ENCODE measurements around the gene RCN1.

Gene RCN1

DNA sequence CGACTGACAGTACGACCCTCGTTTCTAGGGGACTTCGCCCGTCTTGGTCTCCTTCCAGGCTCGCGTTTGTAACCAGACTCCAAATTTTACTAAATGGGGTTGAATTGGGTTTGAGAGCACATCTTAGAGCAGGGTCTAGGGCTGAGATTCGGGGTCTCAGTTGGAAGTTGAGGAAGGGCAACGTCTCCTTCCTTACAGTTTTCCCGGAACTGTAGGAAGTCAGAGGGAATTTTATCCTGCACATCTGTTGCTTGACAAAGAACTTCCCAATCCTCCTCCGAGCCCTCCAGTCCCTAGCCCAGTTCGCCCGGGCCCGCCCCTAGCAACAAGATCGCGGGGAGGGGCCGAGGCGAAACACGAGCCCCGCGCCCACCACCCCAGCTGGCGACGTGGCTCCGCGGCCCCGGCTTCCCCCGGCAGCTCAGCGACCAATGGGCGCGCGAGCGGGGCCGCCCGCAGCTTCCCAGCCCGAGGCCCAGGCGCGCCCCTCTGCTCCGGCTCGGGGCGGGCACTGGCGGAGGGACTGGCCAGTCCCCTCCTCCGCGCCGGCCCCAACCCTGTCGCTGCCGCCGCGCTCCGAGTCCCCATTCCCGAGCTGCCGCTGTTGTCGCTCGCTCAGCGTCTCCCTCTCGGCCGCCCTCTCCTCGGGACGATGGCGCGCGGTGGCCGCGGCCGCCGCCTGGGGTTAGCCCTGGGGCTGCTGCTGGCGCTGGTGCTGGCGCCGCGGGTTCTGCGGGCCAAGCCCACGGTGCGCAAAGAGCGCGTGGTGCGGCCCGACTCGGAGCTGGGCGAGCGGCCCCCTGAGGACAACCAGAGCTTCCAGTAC is at the start of gene RCN1:
Gene RCN1, plus strand, starts transcription at position 530 of the 826 bp plus-strand sequence. Its CDS starts 123 bp downstream, at position 653.
- TF ChIP-seq GATA3 (IDR thresholded peaks at IDR 0.05; ENCODE audit: low read depth, low read length), result no peak
- no peak for TF ChIP-seq GATA2 (IDR thresholded peaks at IDR 0.05; ENCODE audit: low read depth, low read length)

DNA sequence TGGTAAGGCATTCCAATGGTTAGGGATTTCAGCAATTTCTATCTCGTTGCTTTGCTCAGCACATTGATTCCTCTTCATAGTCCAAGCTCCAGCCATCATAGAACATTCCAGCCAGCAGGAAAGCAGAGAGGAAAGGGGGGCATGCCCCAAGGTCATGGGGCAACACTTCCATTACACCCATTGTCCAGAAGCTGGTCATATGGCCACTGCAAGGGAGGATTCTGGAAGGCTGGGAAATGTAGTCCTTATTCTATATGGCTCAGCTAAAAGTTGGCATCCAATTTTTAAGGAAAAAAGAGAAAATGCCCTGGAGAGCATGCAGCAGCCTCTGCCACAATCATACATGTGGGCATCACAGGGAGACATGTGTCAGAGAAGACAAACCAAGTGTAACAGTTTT is 47.1 kb upstream of the RCN1 start:
- no peak for TF ChIP-seq GATA3 (IDR thresholded peaks at IDR 0.05; ENCODE audit: low read depth, low read length)
- TF ChIP-seq GATA2 (IDR thresholded peaks at IDR 0.05; ENCODE audit: low read depth, low read length), result no peak

DNA sequence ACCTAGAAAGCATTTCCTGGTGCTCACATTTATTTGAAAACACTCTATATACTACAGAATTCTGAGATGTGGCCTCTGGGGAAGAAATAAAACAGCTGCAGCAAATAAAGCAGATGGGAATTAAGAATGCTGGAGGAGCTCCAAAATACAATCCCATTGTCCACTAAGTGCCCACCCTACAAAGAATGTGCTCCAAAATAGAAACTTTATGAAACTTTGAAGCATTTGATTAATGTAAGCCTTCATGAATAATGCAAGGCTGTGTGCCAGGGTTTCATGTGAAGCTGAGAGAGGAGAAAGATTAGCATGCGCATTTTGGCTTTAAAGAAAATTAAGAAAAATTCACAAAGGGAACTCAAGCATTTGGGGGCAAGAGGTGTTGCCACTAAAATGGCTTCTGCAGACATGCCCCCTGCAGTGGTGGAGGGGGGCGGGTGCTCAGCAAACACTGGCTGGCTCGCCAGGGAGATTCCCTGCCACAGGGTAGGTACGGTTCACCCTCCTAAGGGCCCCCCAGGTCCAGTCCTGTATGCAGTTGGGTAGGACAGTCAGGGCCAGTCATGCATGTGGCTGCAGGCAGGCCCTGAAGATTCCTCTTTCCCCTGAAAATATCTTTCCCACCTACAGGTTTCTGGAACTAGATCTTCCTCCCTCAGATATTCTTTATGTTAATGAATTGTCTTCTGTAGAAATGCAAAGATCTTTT is 46.6 kb upstream of the RCN1 start:
- TF ChIP-seq GATA3 (IDR thresholded peaks at IDR 0.05; ENCODE audit: low read depth, low read length) (no peak), GATA2 (IDR thresholded peaks at IDR 0.05; ENCODE audit: low read depth, low read length) (no peak)

DNA sequence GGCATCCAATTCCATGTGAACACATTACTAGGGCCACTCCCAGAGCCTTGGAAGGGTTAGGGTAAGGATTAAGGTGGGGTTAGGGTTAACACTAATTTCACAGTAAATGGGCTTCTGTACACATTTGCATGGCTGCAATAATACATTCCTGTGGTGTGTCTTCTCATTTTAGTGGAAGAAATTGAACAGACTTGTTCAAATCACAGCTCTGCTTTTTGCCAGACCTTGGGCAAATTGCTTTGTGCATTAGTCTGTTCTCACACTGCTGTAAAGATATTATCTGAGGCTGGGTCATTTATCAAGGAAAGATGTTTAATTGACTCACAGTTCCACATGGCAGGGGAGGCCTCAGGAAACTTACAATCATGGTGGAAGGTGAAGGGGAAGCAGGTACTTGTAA is 45.4 kb upstream of the RCN1 start:
- TF ChIP-seq GATA2 (IDR thresholded peaks at IDR 0.05; ENCODE audit: low read depth, low read length) (no peak), GATA3 (IDR thresholded peaks at IDR 0.05; ENCODE audit: low read depth, low read length) (no peak)

DNA sequence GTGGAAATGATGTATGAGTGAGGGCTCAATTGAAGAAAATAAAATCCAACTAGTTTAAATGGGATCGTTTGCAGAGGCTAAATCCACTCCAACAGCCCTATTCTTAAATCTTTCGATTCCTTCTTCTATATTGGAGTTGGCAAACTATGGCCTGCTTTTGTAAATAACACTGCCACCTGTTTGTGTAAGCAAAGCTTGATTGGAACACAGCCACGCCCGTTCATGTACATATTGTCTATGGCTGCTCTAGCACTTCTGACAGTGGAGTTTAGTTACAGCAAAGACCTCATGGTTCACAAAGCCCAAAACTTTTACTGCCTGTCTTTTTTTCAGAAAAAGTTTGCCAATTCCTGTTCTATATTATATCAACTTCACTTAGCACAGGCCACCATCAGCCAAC is 40.6 kb upstream of the RCN1 start:
- TF ChIP-seq GATA3 (IDR thresholded peaks at IDR 0.05; ENCODE audit: low read depth, low read length), result no peak
- no peak for TF ChIP-seq GATA2 (IDR thresholded peaks at IDR 0.05; ENCODE audit: low read depth, low read length)

DNA sequence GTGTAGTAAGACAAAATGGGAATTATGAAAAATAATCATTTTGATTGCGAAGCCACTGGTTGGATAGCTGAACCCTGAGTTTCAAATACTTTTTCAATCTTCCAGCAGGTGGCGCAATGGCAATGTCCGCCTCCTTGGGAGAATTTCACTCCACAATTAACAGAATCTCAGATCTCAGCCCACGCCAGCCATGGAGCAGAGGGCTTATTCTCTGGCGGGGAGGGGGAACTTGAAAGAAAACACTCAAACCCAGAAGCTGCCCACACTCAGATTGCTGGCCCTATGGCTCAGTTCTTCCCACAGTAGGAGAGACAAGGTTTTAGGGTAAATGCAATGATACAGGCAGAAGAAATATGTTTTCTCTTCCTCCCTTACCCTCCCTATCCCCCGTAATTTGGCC is 38.7 kb upstream of the RCN1 start:
- TF ChIP-seq GATA2 (IDR thresholded peaks at IDR 0.05; ENCODE audit: low read depth, low read length), result no peak
- TF ChIP-seq GATA3 (IDR thresholded peaks at IDR 0.05; ENCODE audit: low read depth, low read length), result no peak

DNA sequence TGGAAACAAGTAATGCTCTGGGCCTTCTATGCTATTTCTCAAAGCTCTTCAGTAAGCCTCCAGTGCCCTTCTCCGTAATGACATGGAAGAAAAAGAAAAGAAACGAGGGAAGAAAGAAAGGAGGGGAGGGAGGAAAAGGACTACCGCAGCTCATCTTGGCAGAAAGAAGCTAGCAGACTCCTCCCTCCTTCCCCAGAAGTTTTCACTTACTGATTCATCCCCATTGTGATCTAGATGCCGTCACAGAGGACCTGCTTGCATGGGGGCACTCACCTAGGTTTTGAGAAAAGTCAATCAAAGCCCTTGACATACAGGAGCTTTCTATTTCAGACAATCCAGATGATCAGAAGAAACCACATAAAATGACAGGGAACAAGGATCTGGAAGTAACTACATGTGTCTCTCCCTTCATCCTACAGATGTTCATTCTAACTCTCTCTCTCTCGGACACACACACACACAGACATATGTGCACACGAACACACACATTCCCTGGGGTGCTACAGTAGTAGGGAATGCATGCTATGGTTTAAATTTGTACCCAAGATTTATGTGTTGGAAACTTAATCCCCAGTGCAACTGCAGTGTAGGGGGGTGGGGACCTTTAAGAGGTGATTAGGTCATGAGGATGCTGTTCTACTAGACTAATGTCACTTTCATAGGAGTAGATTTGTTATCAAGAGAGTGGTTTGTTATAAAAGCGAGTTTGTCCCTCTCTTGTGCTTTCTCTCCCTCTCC is 37.6 kb upstream of the RCN1 start:
- TF ChIP-seq GATA2 (IDR thresholded peaks at IDR 0.05; ENCODE audit: low read depth, low read length) (no peak), GATA3 (IDR thresholded peaks at IDR 0.05; ENCODE audit: low read depth, low read length) (no peak)

DNA sequence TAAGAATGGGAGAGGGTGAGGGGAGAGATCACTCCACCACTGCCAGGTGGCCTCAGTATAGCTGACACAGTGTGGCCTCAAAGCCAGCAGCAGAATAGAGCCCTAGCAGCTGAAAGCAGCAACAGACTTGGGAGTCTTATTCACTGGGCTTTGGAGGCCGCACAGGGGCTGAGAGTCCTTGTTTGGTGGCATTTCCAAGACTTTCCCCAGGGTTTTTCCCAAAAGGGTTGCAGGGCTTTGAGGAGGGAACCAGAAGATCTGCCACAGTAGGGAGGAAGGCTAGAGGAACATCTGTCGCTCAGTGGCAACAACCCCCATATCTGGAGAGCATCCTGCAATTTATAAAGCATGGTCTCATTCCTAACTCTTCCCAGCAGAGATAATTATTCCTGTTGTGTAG is 35.0 kb upstream of the RCN1 start:
- no peak for TF ChIP-seq GATA3 (IDR thresholded peaks at IDR 0.05; ENCODE audit: low read depth, low read length)
- TF ChIP-seq GATA2 (IDR thresholded peaks at IDR 0.05; ENCODE audit: low read depth, low read length), result no peak

DNA sequence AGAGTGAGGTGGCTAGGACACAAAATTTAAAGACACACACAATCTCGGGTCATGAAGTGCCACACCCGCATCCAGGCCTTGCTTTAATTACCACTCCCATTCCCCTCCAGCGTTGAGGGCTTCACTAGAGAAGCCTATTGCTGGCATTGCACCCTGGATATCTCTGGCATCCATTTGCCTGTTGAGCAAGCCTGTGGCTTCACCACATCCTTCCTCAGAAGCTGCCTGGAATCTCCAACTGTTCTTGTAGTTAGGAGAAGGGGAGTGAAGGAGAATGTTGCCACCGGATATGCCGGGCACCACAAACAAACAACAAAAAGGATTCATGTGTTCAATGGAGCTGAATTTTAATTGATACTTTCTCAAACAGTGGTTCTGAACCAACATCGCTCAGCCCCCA is 34.4 kb upstream of the RCN1 start:
- TF ChIP-seq GATA3 (IDR thresholded peaks at IDR 0.05; ENCODE audit: low read depth, low read length) (no peak), GATA2 (IDR thresholded peaks at IDR 0.05; ENCODE audit: low read depth, low read length) (no peak)

DNA sequence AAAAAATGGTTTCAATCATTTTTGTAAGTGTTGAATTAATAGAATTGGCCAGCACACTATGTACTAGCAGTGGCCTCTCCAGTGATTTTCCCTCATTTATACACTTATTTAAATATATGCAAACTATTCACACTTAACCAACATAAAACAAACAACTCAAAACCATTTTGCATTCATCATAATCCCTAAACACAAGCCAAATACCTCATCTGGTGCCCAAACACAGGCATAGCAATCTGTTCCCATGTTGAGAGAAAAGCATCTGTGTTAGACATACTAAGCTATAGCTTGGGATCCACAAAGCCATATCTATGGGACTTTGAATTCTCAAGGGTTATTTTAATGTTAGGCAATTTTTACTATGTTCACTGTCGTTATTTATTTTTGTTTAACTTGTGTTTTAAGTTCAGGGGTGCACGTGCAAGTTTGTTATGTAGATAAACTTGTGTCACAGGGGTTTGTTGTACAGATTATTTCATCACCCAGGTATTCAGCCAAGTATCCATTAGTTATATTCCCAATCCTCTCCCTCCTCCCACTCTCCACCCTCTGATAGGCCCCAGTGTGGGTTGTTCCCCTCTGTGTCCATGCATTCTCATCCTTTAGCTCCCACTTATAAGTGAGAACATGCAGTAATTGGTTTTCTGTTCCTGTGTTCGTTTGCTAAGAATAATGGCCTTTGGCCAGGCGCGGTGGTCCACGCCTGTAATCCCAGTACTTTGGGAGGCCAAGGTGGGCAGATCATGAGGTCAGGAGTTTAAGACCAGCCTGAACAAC is 31.0 kb upstream of the RCN1 start:
- TF ChIP-seq GATA2 (IDR thresholded peaks at IDR 0.05; ENCODE audit: low read depth, low read length) (no peak), GATA3 (IDR thresholded peaks at IDR 0.05; ENCODE audit: low read depth, low read length) (no peak)

DNA sequence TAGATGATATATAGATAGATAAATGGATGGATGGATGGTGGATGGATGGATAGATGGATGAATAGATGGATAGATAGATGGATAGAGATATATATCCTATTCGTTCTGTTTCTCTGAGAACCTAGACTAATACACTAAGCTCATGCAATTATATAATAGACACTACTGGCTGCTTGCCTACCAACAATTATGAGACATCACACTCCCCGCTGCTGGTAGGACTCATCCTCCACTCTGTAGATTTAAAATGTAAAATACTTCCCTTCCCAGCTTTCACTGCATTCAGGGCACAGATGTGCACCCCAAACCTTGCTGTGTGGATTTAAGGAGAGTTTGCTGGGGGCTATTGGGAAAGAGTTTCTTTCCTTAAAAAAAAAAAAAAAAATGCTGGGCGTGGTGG is 28.3 kb upstream of the RCN1 start:
- TF ChIP-seq GATA2 (IDR thresholded peaks at IDR 0.05; ENCODE audit: low read depth, low read length) (no peak), GATA3 (IDR thresholded peaks at IDR 0.05; ENCODE audit: low read depth, low read length) (no peak)

DNA sequence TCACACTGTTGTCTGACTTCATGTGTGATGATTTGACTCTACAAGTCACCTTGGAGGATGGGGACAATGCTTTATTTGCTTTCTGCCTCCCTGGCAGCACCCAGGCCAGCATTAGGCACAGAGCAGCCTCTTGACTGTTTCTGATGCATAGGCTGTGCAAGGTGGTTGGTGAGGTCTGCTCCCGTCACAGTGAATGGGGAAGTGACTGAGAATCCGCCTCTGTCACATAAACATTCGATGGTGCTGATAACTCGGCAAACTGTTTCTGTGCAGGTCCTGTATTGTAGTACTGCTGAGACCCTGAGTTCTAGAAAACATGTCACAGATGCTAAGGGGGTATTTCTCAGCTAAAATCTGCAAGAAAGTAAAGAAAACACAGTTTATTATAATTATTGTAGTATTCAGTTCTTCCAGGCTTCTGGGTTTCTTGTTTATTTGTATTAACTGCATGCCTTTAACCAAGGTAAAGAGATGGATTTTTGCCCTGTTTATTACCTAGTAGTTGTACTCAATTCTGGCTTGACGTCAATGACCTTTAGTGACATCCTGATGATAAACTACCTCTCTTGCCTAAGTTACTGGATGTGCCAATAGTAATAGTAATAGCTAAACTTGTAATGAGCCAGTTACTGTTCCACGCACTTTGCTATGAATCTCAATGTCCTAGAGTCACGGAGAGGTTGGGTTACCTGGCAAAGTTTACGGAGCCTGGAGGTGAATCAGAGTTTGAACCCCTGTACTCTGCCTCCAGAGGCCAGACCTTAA is 24.8 kb upstream of the RCN1 start:
- TF ChIP-seq GATA2 (IDR thresholded peaks at IDR 0.05; ENCODE audit: low read depth, low read length) (no peak), GATA3 (IDR thresholded peaks at IDR 0.05; ENCODE audit: low read depth, low read length) (no peak)
